A549 (cell line): ENCODE results near the gene ADAP1. TPM values are rescaled to one million over a fixed set of nuclear protein-coding genes. Genes with fewer than 3 reads are reported as not detected.
"Not testable (repeated sequence)": the region's sequence is repeated elsewhere in the genome, so short reads cannot be mapped to it uniquely, and the experiment has no call there.

ENCODE experiments used
- ATAC-seq, 2 experiments: fragments of 200-7000 bp in 1 of 2; fragments of >200 bp in 1 of 2; cut with Nextera tagmentation in 1 of 2; cut with Tn5 transposase in 1 of 2; 3 replicates each; pipeline versions ENCODE4 v1.8.0 to v1.9.1; 2018 to 2020; ENCODE audit warnings: mild to moderate bottlenecking in 1 of 2, moderate library complexity in 1 of 2
- CTCF ChIA-PET: fragments of 300-600 bp; sonication (Branson Sonifier 250); formaldehyde crosslinking; extraction: SDS; loops from one replicate; lab custom pipeline; 2021; ENCODE audit warnings: antibody characterized with exemption, inconsistent platforms; lab: Yijun Ruan, JAX
- POLR2A ChIA-PET: fragments of 350-600 bp; formaldehyde crosslinking; extraction: SDS; loops from one replicate; lab custom pipeline; 2021; ENCODE audit warnings: antibody characterized with exemption, inconsistent platforms; lab: Yijun Ruan, JAX
- DNase-seq, 2 experiments: peaks; one replicate each; pipeline versions ENCODE4 v3.0.0 to v3.0.0-alpha.2; 2011 to 2016; ENCODE audit warnings: low read depth in 1 of 2, low spot score in 1 of 2
- FAIRE-seq: peaks from 2 replicates; lab custom pipeline; 2011; peaks lifted over from hg19 to GRCh38; lab: Jason Lieb, UNC
- H3K27ac ChIP-seq, 2 experiments: fragments of >200 bp; sonication (Bioruptor Twin); formaldehyde crosslinking; 3 replicates each; pipeline ENCODE4 v1.5.1; 2016 to 2017
- H3K4me1 ChIP-seq: fragments of >200 bp; sonication (Bioruptor Twin); formaldehyde crosslinking; 3 replicates; pipeline ENCODE4 v1.6.1; 2016
- H3K4me2 ChIP-seq: fragments of >200 bp; sonication (Bioruptor Twin); formaldehyde crosslinking; 3 replicates; pipeline ENCODE4 v1.6.1; 2016
- H3K4me3 ChIP-seq: fragments of >200 bp; sonication (Bioruptor Twin); formaldehyde crosslinking; 3 replicates; pipeline ENCODE4 v1.5.1; 2016
- H3K9me3 ChIP-seq: fragments of >200 bp; sonication (Bioruptor Twin); formaldehyde crosslinking; 3 replicates; pipeline ENCODE4 v1.6.1; 2016
- CBX8 ChIP-seq: fragments of 200-600 bp; sonication (generic); IDR thresholded peaks from 2 replicates; pipeline ENCODE4 v1.6.1; 2016
- EHF ChIP-seq: fragments of 250-450 bp; sonication (Bioruptor Pico); IDR thresholded peaks from 2 replicates; pipeline ENCODE4 v1.5.0; 2020; ENCODE audit warnings: mild to moderate bottlenecking
- EP300 ChIP-seq, 2 experiments: fragments of >200 bp; sonication (Bioruptor Twin); formaldehyde crosslinking; IDR thresholded peaks; 2 replicates in 1 of 2; 3 replicates in 1 of 2; pipeline ENCODE4 v1.6.1; 2016 to 2017
- FOSL2 ChIP-seq, 2 experiments: fragments of 450-650 bp in 1 of 2; fragments of >200 bp in 1 of 2; sonication (Bioruptor Twin) in 1 of 2; formaldehyde crosslinking; IDR thresholded peaks; 2 replicates each; pipeline versions ENCODE4 v1.5.0 to v1.6.1; 2016 to 2020; ENCODE audit warnings: mild to moderate bottlenecking in 1 of 2, moderate library complexity in 1 of 2
- HEYL ChIP-seq: fragments of 250-450 bp; sonication (Bioruptor Pico); IDR thresholded peaks from 2 replicates; pipeline ENCODE4 v1.8.0; 2021; ENCODE audit warnings: mild to moderate bottlenecking, moderate library complexity
- HOXA7 ChIP-seq: fragments of 250-450 bp; sonication (Bioruptor Pico); IDR thresholded peaks from 2 replicates; pipeline ENCODE4 v1.5.0; 2020; ENCODE audit warnings: mild to moderate bottlenecking, moderate library complexity
- HOXB13 ChIP-seq: fragments of 250-450 bp; sonication (Bioruptor Pico); IDR thresholded peaks from 2 replicates; pipeline ENCODE4 v1.5.0; 2020; ENCODE audit warnings: low read depth, mild to moderate bottlenecking, moderate library complexity
- HOXB5 ChIP-seq: fragments of 250-450 bp; sonication (Bioruptor Pico); IDR thresholded peaks from 2 replicates; pipeline ENCODE4 v1.5.0; 2020; ENCODE audit warnings: mild to moderate bottlenecking, moderate library complexity
- KDM5A ChIP-seq: fragments of 200-600 bp; sonication (generic); IDR thresholded peaks from 2 replicates; pipeline ENCODE4 v1.6.1; 2016; ENCODE audit warnings: antibody characterized with exemption, mild to moderate bottlenecking
- MAZ ChIP-seq: fragments of 150-350 bp; IDR thresholded peaks from 2 replicates; pipeline ENCODE4 v1.6.1; 2014; ENCODE audit warnings: antibody characterized with exemption, low read depth, low read length, borderline replicate concordance
- MYC ChIP-seq: IDR thresholded peaks from 2 replicates; pipeline ENCODE4 v1.6.1; 2012; ENCODE audit warnings: mild to moderate bottlenecking, inconsistent platforms, low read length, improper control_type of control experiment, borderline replicate concordance
- NR3C1 ChIP-seq: fragments of >200 bp; sonication (Bioruptor Twin); formaldehyde crosslinking; IDR thresholded peaks from 3 replicates; pipeline ENCODE4 v1.6.1; 2017
- TFCP2L1 ChIP-seq: fragments of 250-450 bp; sonication (Bioruptor Pico); IDR thresholded peaks from 2 replicates; pipeline ENCODE4 v1.5.0; 2021; ENCODE audit warnings: mild to moderate bottlenecking
- TP53 ChIP-seq: fragments of 250-450 bp; sonication (Bioruptor Pico); IDR thresholded peaks from 2 replicates; pipeline ENCODE4 v1.5.0; 2021; ENCODE audit warnings: mild to moderate bottlenecking, moderate library complexity
- WGBS: methylation state at CpG from one replicate; pipeline ENCODE4 v1.1.6; 2017; ENCODE audit errors: missing lambda C conversion rate; 5-methylcytosine and 5-hydroxymethylcytosine counted together
- polyA plus RNA-seq, 4 experiments: library from polyadenylated mRNA; depleted of rRNA in 3 of 4; stranded (reverse); fragments of >200 nt; fragmentation: RNase III in 1 of 4; extraction: RNeasy Plus Mini Kit Qiagen cat#74134 plus additional on column Dnase treatment in 1 of 4; gene quantifications; 2 replicates in 3 of 4; 3 replicates in 1 of 4; pipeline ENCODE4 v1.2.3, GENCODE V29; 2011 to 2017
- TF ChIP-seq, protein P1 (sequence below): fragments of 150-350 bp; IDR thresholded peaks from 2 replicates; pipeline ENCODE4 v1.6.1; 2014; ENCODE audit warnings: low read depth, mild to moderate bottlenecking, low read length
- TF ChIP-seq, protein P2 (sequence below): fragments of >200 bp; sonication (Bioruptor Twin); formaldehyde crosslinking; IDR thresholded peaks from 2 replicates; pipeline ENCODE4 v1.6.1; 2016
- TF ChIP-seq, protein P3 (sequence below): fragments of 250-450 bp; sonication (Bioruptor Pico); IDR thresholded peaks from 2 replicates; pipeline ENCODE4 v1.5.0; 2020; ENCODE audit warnings: low read depth, mild to moderate bottlenecking, moderate library complexity
- TF ChIP-seq, protein P4 (sequence below): fragments of >200 bp; sonication (Bioruptor Twin); formaldehyde crosslinking; IDR thresholded peaks from 3 replicates; pipeline ENCODE4 v1.5.1; 2016

Gene ADAP1
- polyA plus RNA-seq, 2 of the 4 experiments (the other 2 are of a cell fraction): 1.7 to 2.5 TPM

DNA sequence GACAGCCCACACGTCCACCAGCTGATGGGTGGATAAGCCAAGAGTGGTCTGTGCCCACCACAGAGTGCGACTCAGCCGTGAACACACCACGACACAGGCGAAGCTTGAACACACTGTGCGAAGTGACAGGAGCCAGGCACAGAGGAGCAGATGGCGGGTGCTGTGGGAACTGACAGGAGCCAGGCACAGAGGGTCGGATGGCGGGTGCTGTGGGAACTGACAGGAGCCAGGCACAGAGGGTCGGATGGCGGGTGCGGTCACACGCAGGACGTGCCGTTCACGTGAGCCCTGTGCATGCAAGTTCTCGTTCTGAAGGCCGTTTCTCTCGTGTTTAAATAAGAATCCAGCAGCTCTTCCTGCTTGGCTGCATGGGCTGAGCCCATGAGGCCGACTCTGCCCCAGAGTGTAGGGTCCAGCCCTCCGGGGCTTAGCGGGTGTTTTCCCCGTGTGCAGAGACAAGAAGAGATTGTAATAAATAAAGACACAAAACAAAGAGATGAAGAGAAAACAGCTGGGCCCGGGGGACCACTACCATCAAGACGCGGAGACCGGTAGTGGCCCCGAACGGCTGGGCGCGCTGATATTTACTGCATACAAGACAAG lies 5.9 kb upstream of the ADAP1 start (continued):
- no peak for TF ChIP-seq EP300 (IDR thresholded peaks at IDR 0.05)
- TF ChIP-seq HEYL (CRISPR knock-in tag): no peak
- no peak for TF ChIP-seq TFCP2L1 (CRISPR knock-in tag)
- TF ChIP-seq NR3C1: no peak

DNA sequence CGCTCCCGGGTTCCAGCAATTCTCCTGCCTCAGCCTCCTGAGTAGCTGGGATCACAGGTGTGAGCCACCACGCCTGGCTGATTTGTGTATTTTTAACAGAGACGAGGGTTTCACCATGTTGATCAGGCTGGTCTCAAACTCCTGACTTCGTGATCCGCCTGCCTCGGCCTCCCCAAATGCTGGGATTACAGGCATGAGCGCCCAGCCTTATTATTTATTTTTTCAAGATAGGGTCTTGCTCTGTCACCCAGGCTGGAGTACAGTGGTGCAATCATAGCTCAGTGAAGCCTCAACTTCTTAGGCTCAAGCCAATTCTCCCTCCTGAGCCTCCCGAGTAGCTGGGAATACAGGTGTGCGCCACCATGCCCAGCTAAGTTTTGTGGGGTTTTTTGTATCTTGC lies 5.3 kb upstream of the ADAP1 start:
- not testable (repeated sequence) for ATAC-seq, DNase-seq, H3K4me2 ChIP-seq, H3K27ac ChIP-seq, H3K9me3 ChIP-seq, H3K4me3 ChIP-seq, FAIRE-seq, H3K4me1 ChIP-seq
- POLR2A ChIA-PET: interaction anchor here (1.3 kb wide), 1 partner anchor 14 kb away, joined by 4 read pairs; no protein-coding TSS in a partner anchor
- WGBS: 78% methylated on average over 10 of the region's 10 CpGs
- CTCF ChIA-PET: interaction anchor here (1.0 to 1.3 kb wide), 5 partner anchors 9 to 51 kb away, joined by 3 to 6 read pairs (median 3); no protein-coding TSS in a partner anchor

DNA sequence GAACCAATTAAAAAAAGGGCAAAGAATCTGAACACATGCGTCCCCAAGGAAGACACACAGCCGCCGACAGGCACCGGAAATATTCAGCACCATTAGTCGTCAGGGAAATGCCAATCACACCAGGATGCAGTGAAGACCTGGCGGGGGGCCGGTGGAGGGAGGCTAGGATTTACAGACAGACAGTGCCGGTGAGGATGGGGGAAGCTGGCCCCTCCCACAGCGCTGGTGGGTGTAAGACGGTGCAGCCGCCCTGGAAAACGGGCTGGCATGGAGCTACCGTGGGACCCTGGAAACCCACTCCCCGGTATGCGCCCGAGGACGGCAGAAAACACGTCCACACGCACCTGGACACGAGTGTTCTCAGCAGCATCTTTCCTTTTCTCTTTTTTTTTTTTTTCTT lies 4.8 kb upstream of the ADAP1 start:
- POLR2A ChIA-PET: interaction anchor here (1.3 kb wide), 1 partner anchor 14 kb away, joined by 4 read pairs; no protein-coding TSS in a partner anchor
- peaks cover 3% of the 10 kb centered on the region; the same call in 1 of the 3 replicates for H3K4me1 ChIP-seq
- no peak for DNase-seq
- H3K4me3 ChIP-seq: no peak overlapping the region
- no peak overlapping the region for H3K4me2 ChIP-seq
- WGBS: 67% methylated on average over 20 of the region's 20 CpGs
- ATAC-seq: no peak
- no peak for FAIRE-seq
- CTCF ChIA-PET: interaction anchor here (1.0 to 1.3 kb wide), 4 partner anchors 8 to 51 kb away, joined by 3 to 6 read pairs (median 3); no protein-coding TSS in a partner anchor
- no peaks in the 10 kb centered on the region for H3K9me3 ChIP-seq
- no peak for TF ChIP-seq KDM5A
- no peak for TF ChIP-seq TP53 (CRISPR knock-in tag)
- no peak for TF ChIP-seq EHF (CRISPR knock-in tag)
- TF ChIP-seq FOSL2 (IDR thresholded peaks at IDR 0.05): no peak
- no peak for TF ChIP-seq FOSL2 (CRISPR knock-in tag; IDR thresholded peaks at IDR 0.05)
- no peak for TF ChIP-seq HOXA7 (CRISPR knock-in tag)
- TF ChIP-seq NR3C1: no peak
- TF ChIP-seq MAZ: no peak
- TF ChIP-seq TFCP2L1 (CRISPR knock-in tag): no peak
- TF ChIP-seq, protein P1, sequence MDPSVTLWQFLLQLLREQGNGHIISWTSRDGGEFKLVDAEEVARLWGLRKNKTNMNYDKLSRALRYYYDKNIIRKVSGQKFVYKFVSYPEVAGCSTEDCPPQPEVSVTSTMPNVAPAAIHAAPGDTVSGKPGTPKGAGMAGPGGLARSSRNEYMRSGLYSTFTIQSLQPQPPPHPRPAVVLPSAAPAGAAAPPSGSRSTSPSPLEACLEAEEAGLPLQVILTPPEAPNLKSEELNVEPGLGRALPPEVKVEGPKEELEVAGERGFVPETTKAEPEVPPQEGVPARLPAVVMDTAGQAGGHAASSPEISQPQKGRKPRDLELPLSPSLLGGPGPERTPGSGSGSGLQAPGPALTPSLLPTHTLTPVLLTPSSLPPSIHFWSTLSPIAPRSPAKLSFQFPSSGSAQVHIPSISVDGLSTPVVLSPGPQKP: no peak
- TF ChIP-seq, protein P2, sequence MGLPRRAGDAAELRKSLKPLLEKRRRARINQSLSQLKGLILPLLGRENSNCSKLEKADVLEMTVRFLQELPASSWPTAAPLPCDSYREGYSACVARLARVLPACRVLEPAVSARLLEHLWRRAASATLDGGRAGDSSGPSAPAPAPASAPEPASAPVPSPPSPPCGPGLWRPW: no peak
- TF ChIP-seq, protein P3, sequence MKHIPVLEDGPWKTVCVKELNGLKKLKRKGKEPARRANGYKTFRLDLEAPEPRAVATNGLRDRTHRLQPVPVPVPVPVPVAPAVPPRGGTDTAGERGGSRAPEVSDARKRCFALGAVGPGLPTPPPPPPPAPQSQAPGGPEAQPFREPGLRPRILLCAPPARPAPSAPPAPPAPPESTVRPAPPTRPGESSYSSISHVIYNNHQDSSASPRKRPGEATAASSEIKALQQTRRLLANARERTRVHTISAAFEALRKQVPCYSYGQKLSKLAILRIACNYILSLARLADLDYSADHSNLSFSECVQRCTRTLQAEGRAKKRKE (CRISPR knock-in tag): no peak
- TF ChIP-seq CBX8: no peak
- H3K27ac ChIP-seq: no peak overlapping the region

DNA sequence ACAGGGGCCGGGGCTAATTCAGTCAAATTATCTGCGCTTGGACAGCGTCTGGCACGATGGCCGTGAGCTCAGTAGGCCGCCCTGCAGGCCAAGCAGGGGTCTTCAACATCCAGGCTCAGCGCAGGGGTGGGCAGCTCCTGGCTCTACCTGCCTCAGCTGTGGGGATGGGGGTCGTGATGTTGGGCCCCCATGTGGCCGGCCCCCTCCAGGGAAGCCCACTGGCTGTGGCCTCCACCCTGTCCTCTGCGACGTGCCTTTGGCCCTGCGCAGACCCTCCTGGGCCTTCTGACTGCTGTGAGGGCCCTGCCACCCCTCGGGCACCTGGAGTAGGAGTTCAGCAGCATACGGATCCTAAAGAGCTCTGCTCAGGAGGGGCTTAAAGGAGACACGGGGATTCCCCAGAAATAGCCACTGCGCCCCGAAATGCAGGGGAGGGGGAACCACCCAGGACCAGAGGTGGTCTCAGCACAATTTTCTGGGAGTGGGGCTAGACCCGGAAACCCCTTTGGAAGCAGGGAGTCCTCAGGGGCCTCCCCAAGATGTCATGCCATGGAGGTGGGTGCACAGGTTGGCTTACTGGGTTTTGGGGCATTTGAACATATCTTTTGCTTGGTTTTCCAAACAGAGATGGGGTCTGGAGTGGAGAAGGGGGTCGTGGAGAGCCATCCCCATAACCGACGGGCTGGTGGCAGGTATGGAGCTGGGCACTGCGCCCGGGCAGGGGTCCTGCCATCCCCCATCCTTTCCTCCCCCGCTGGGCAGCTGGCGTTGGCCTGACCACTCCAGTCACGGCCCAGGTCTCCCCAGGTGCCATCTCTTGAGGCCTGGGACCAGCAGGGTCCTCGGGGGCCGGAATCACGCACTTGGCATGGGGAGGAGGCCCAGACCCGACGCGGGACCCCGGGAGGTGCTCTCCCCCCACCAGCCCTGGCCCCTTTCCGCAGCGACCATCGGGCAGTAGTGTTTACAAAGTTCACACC lies 4.0 kb upstream of the ADAP1 start:
- DNase-seq (no peak), ATAC-seq (no peak), FAIRE-seq (no peak)
- no peaks in the 10 kb centered on the region for H3K9me3 ChIP-seq
- peaks cover 3% of the 10 kb centered on the region; the same call in 1 of the 3 replicates for H3K4me1 ChIP-seq
- no peak overlapping the region for H3K4me3 ChIP-seq
- 57% methylated on average over 27 of the region's 36 CpGs for WGBS
- no peak overlapping the region for H3K4me2 ChIP-seq
- ChIA-PET CTCF (interaction anchor here (2.1 to 4.0 kb wide), 2 partner anchors 34 to 50 kb away, joined by 8 to 33 read pairs; no protein-coding TSS in a partner anchor), POLR2A (no interaction called here)
- H3K27ac ChIP-seq: no peak overlapping the region
- TF ChIP-seq MYC: no peak
- TF ChIP-seq, protein P3 (CRISPR knock-in tag): no peak
- TF ChIP-seq, protein P4, sequence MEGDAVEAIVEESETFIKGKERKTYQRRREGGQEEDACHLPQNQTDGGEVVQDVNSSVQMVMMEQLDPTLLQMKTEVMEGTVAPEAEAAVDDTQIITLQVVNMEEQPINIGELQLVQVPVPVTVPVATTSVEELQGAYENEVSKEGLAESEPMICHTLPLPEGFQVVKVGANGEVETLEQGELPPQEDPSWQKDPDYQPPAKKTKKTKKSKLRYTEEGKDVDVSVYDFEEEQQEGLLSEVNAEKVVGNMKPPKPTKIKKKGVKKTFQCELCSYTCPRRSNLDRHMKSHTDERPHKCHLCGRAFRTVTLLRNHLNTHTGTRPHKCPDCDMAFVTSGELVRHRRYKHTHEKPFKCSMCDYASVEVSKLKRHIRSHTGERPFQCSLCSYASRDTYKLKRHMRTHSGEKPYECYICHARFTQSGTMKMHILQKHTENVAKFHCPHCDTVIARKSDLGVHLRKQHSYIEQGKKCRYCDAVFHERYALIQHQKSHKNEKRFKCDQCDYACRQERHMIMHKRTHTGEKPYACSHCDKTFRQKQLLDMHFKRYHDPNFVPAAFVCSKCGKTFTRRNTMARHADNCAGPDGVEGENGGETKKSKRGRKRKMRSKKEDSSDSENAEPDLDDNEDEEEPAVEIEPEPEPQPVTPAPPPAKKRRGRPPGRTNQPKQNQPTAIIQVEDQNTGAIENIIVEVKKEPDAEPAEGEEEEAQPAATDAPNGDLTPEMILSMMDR: no peak
- TF ChIP-seq HOXB5 (CRISPR knock-in tag): no peak
- no peak for TF ChIP-seq HEYL (CRISPR knock-in tag)
- TF ChIP-seq HOXB13 (CRISPR knock-in tag): no peak
- TF ChIP-seq, protein P1: no peak
